HepG2 (cell line): ENCODE measurements around the gene TPCN2. TPM values are rescaled to one million over a fixed set of nuclear protein-coding genes. Genes with fewer than 3 reads are reported as not detected.
A peak's percentile ranks its signal among the peaks of the same experiment; 100 is the strongest.

Experiments used
- CBX1 ChIP-seq: IDR thresholded peaks from one replicate; pipeline ENCODE4 v1.6.1; 2016; ENCODE audit warnings: antibody characterized with exemption, low read depth
- CEBPB ChIP-seq: IDR thresholded peaks from 2 replicates; pipeline ENCODE4 v1.6.1; 2011; ENCODE audit warnings: low read depth, low read length, improper control_type of control experiment, borderline replicate concordance
- KLF15 ChIP-seq: sonication (generic); formaldehyde crosslinking; IDR thresholded peaks from 2 replicates; pipeline ENCODE4 v1.8.1; 2023; ENCODE audit warnings: borderline replicate concordance, mild to moderate bottlenecking, inconsistent platforms, missing genetic modification reagents, mixed read lengths
- KLF16 ChIP-seq, 2 experiments: sonication (generic) in 1 of 2; formaldehyde crosslinking in 1 of 2; IDR thresholded peaks; 2 replicates each; pipeline versions ENCODE4 v1.6.1 to v1.8.0; 2016 to 2023; ENCODE audit warnings: missing genetic modification reagents in 2 of 2, missing compliant biosample characterization in 1 of 2
- RFX1 ChIP-seq: fragments of 450-650 bp; IDR thresholded peaks from 2 replicates; pipeline ENCODE4 v1.6.1; 2017
- RORA ChIP-seq: sonication (generic); formaldehyde crosslinking; IDR thresholded peaks from 2 replicates; pipeline ENCODE4 v1.5.0; 2020; ENCODE audit warnings: mild to moderate bottlenecking, missing genetic modification reagents, moderate library complexity
- RXRA ChIP-seq: sonication (generic); formaldehyde crosslinking; IDR thresholded peaks from 2 replicates; pipeline ENCODE4 v1.5.1; 2020; ENCODE audit warnings: missing genetic modification reagents
- SATB2 ChIP-seq: sonication (generic); formaldehyde crosslinking; IDR thresholded peaks from 2 replicates; pipeline ENCODE4 v1.5.0; 2020; ENCODE audit warnings: missing genetic modification reagents
- TRIM24 ChIP-seq: sonication (generic); formaldehyde crosslinking; IDR thresholded peaks from 2 replicates; pipeline ENCODE4 v1.8.0; 2022; ENCODE audit warnings: mild to moderate bottlenecking, missing genetic modification reagents
- WIZ ChIP-seq: sonication (generic); formaldehyde crosslinking; IDR thresholded peaks from 2 replicates; pipeline ENCODE4 v1.5.1; 2020; ENCODE audit warnings: mild to moderate bottlenecking, missing genetic modification reagents
- ZBTB8A ChIP-seq: sonication (generic); formaldehyde crosslinking; IDR thresholded peaks from 2 replicates; pipeline ENCODE4 v1.4.0; 2020; ENCODE audit warnings: mild to moderate bottlenecking, low read depth, missing genetic modification reagents, borderline replicate concordance
- ZNF232 ChIP-seq: sonication (generic); formaldehyde crosslinking; IDR thresholded peaks from 2 replicates; pipeline ENCODE4 v1.4.0; 2020; ENCODE audit warnings: missing genetic modification reagents, borderline replicate concordance
- ZNF383 ChIP-seq: sonication (generic); formaldehyde crosslinking; IDR thresholded peaks from 2 replicates; pipeline ENCODE4 v1.4.0; 2020; ENCODE audit warnings: missing genetic modification reagents, mild to moderate bottlenecking, borderline replicate concordance
- ZNF607 ChIP-seq: sonication (generic); formaldehyde crosslinking; IDR thresholded peaks from 2 replicates; pipeline ENCODE4 v1.5.1; 2020; ENCODE audit warnings: missing genetic modification reagents, mild to moderate bottlenecking, borderline replicate concordance
- ZNF883 ChIP-seq: sonication (generic); formaldehyde crosslinking; IDR thresholded peaks from 2 replicates; pipeline ENCODE4 v1.5.1; 2020; ENCODE audit warnings: mild to moderate bottlenecking, missing genetic modification reagents; ENCODE audit errors: not compliant biosample characterization
- polyA plus RNA-seq, 8 experiments: library from polyadenylated mRNA; depleted of rRNA in 3 of 8; stranded (reverse) in 7 of 8; unstranded in 1 of 8; fragments of >200 nt; fragmentation: Illumina TruSeq in 4 of 8; extraction: Trizol in 4 of 8; gene quantifications; 2 replicates each; pipeline versions ENCODE4 v1.2.1 to v1.2.3, GENCODE V29; 2011 to 2016; ENCODE audit warnings: low read depth in 4 of 8, missing spikeins in 1 of 8, mixed read lengths in 1 of 8; ENCODE audit not compliant: insufficient read depth in 1 of 8
- total RNA-seq, 5 experiments: library from RNA; depleted of rRNA; stranded (reverse); fragments of >200 nt; fragmentation: Illumina TruSeq; extraction: Trizol; gene quantifications; 2 replicates each; pipeline ENCODE4 v1.2.3, GENCODE V29; 2016; ENCODE audit warnings: low read depth in 1 of 5
- TF ChIP-seq, protein P1 (sequence below): sonication (generic); formaldehyde crosslinking; IDR thresholded peaks from 2 replicates; pipeline ENCODE4 v1.5.1; 2020; ENCODE audit warnings: mild to moderate bottlenecking, missing genetic modification reagents, moderate library complexity
- TF ChIP-seq, protein P2 (sequence below): sonication (generic); formaldehyde crosslinking; IDR thresholded peaks from 2 replicates; pipeline ENCODE4 v1.5.0; 2020; ENCODE audit warnings: missing genetic modification reagents
- TF ChIP-seq, protein P3 (sequence below): sonication (generic); formaldehyde crosslinking; conservative IDR thresholded peaks from 2 replicates; pipeline ENCODE4 v1.8.0; 2022; ENCODE audit warnings: mild to moderate bottlenecking, moderate library complexity, missing genetic modification reagents
- TF ChIP-seq, protein P4 (sequence below): sonication (generic); formaldehyde crosslinking; IDR thresholded peaks from 2 replicates; pipeline ENCODE4; 2020; ENCODE audit warnings: missing genetic modification reagents, mild to moderate bottlenecking, borderline replicate concordance
- TF ChIP-seq, protein P5 (sequence below): IDR thresholded peaks from 2 replicates; pipeline ENCODE4 v1.6.1; 2016; ENCODE audit warnings: missing genetic modification reagents, missing compliant biosample characterization

Gene TPCN2
- total and polyA plus RNA-seq, 2 of the 13 experiments (the other 11 are each of a cell fraction or from before 2014, with no cell fraction given) = 5.6 to 5.9 TPM

DNA sequence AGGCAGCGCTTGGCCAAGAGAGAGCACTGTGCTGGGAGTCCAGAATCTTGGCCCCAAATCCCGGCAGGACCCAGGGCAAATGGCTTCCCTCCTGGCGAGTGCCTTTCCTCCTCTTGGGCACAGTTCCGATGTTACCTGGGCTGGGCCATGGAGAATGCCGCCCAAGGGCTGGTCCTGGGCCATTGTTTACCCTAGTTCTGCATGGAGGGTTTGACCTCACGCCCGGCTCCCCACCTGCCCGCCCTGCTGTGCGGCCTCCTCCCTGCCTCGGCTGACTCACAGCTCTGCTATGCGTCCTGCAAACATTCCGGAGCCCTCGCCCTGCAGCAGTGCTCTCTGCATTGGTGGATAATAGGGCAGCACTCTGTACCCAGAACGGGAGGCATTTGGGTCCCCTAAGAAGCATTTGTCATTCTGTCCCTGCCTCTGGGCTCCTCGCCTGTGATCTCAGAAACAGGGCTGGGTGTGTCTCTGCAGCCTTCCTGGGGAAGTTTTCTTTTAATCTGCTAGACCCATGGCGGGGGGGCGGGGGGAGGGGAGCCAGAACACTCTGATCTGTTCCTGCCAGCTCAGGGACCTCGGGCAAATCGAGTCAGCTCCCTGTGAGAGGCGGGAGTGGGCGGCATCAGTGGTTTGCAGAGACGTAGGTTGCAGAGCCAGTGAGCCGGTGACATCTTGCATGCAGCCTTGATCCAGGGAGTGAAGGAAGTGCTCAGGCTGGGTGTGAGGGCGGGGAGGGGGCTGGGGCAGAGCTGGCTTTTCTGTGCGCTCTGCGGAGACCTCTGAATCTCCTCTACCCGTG lies 74.1 kb downstream of the TPCN2 start (continued):
- TF ChIP-seq, protein P1, sequence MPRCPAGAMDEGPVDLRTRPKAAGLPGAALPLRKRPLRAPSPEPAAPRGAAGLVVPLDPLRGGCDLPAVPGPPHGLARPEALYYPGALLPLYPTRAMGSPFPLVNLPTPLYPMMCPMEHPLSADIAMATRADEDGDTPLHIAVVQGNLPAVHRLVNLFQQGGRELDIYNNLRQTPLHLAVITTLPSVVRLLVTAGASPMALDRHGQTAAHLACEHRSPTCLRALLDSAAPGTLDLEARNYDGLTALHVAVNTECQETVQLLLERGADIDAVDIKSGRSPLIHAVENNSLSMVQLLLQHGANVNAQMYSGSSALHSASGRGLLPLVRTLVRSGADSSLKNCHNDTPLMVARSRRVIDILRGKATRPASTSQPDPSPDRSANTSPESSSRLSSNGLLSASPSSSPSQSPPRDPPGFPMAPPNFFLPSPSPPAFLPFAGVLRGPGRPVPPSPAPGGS (CRISPR knock-in tag) = no peak
- TF ChIP-seq RORA (no peak), KLF15 (CRISPR knock-in tag) (no peak), RXRA (peak; percentile 84), ZBTB8A (CRISPR knock-in tag) (no peak), TRIM24 (CRISPR knock-in tag) (no peak), SATB2 (CRISPR knock-in tag) (no peak), KLF16 (CRISPR knock-in tag; IDR thresholded peaks at IDR 0.05) (peak in 1 of 2 experiments; percentile 46; a peak in 1 of 4 replicates), CEBPB (no peak), ZNF232 (CRISPR knock-in tag) (no peak), CBX1 (no peak), WIZ (CRISPR knock-in tag) (no peak), ZNF607 (no peak), ZNF883 (CRISPR knock-in tag) (no peak), RFX1 (no peak), ZNF383 (CRISPR knock-in tag) (no peak)
- TF ChIP-seq, protein P2, sequence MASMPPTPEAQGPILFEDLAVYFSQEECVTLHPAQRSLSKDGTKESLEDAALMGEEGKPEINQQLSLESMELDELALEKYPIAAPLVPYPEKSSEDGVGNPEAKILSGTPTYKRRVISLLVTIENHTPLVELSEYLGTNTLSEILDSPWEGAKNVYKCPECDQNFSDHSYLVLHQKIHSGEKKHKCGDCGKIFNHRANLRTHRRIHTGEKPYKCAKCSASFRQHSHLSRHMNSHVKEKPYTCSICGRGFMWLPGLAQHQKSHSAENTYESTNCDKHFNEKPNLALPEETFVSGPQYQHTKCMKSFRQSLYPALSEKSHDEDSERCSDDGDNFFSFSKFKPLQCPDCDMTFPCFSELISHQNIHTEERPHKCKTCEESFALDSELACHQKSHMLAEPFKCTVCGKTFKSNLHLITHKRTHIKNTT (CRISPR knock-in tag) = no peak
- TF ChIP-seq, protein P3, sequence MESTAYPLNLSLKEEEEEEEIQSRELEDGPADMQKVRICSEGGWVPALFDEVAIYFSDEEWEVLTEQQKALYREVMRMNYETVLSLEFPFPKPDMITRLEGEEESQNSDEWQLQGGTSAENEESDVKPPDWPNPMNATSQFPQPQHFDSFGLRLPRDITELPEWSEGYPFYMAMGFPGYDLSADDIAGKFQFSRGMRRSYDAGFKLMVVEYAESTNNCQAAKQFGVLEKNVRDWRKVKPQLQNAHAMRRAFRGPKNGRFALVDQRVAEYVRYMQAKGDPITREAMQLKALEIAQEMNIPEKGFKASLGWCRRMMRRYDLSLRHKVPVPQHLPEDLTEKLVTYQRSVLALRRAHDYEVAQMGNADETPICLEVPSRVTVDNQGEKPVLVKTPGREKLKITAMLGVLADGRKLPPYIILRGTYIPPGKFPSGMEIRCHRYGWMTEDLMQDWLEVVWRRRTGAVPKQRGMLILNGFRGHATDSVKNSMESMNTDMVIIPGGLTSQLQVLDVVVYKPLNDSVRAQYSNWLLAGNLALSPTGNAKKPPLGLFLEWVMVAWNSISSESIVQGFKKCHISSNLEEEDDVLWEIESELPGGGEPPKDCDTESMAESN (CRISPR knock-in tag) = no peak
- TF ChIP-seq, protein P4, sequence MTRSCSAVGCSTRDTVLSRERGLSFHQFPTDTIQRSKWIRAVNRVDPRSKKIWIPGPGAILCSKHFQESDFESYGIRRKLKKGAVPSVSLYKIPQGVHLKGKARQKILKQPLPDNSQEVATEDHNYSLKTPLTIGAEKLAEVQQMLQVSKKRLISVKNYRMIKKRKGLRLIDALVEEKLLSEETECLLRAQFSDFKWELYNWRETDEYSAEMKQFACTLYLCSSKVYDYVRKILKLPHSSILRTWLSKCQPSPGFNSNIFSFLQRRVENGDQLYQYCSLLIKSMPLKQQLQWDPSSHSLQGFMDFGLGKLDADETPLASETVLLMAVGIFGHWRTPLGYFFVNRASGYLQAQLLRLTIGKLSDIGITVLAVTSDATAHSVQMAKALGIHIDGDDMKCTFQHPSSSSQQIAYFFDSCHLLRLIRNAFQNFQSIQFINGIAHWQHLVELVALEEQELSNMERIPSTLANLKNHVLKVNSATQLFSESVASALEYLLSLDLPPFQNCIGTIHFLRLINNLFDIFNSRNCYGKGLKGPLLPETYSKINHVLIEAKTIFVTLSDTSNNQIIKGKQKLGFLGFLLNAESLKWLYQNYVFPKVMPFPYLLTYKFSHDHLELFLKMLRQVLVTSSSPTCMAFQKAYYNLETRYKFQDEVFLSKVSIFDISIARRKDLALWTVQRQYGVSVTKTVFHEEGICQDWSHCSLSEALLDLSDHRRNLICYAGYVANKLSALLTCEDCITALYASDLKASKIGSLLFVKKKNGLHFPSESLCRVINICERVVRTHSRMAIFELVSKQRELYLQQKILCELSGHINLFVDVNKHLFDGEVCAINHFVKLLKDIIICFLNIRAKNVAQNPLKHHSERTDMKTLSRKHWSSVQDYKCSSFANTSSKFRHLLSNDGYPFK (CRISPR knock-in tag) = no peak
- TF ChIP-seq, protein P5, sequence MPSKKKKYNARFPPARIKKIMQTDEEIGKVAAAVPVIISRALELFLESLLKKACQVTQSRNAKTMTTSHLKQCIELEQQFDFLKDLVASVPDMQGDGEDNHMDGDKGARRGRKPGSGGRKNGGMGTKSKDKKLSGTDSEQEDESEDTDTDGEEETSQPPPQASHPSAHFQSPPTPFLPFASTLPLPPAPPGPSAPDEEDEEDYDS = peak; percentile 43; the same call in 1 of the 2 replicates
